Measurements from ENCODE around the gene DMRT2. TPM values are rescaled to one million over a fixed set of nuclear protein-coding genes. Genes with fewer than 3 reads are reported as not detected.

The DMRT2 gene
- total RNA-seq, 1 experiment from 2014 or later, result not detected

DNA sequence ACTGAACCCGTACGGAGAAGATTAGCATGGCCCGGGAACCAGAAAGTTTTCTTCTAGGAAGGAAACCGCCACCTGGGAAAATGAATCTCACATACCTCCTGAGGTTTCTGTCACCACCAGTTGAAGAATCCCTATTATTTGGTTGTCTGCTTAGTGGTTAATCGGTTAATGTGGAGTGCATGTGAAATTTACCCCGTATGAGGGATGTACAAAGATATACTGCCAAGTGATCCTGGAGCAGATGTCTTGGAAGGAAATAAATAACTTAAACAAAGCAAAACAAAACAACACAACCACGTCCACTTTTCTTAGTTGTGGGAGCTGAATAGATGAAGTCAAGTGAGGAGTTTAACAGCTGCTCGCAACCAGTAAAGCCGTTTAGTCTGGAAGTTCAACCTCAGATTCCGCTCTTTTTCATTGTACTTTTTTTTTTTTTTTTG is 3.8 kb downstream of the DMRT2 start:
- no peak overlapping the region for H2BK120ac ChIP-seq (ENCODE audit: low read depth, low read length, poor library complexity, severe bottlenecking)
- H3K9me3 ChIP-seq (ENCODE audit: control insufficient read depth, low read depth, low read length), result no peaks in the 10 kb centered on the region
- no peak overlapping the region for H3K4me3 Mint-ChIP-seq
- H2AFZ ChIP-seq (ENCODE audit: low read length), result no peak overlapping the region
- H3K27ac ChIP-seq (ENCODE audit: insufficient read length, low read depth, low read length), result no peak overlapping the region
- no peak overlapping the region for H2AK5ac ChIP-seq (ENCODE audit: insufficient read length, low read length)
- H2BK5ac ChIP-seq (ENCODE audit: insufficient read length, low read length), result no peak overlapping the region
- H3K79me1 ChIP-seq (ENCODE audit: insufficient read depth, low read depth, low read length, poor library complexity, severe bottlenecking), result no peaks in the 10 kb centered on the region
- H3K4me1 Mint-ChIP-seq, result peaks cover 8 to 25% of the 10 kb centered on the region in 2 experiments
- TF ChIP-seq, protein P1, sequence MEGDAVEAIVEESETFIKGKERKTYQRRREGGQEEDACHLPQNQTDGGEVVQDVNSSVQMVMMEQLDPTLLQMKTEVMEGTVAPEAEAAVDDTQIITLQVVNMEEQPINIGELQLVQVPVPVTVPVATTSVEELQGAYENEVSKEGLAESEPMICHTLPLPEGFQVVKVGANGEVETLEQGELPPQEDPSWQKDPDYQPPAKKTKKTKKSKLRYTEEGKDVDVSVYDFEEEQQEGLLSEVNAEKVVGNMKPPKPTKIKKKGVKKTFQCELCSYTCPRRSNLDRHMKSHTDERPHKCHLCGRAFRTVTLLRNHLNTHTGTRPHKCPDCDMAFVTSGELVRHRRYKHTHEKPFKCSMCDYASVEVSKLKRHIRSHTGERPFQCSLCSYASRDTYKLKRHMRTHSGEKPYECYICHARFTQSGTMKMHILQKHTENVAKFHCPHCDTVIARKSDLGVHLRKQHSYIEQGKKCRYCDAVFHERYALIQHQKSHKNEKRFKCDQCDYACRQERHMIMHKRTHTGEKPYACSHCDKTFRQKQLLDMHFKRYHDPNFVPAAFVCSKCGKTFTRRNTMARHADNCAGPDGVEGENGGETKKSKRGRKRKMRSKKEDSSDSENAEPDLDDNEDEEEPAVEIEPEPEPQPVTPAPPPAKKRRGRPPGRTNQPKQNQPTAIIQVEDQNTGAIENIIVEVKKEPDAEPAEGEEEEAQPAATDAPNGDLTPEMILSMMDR (conservative IDR thresholded peaks at IDR 0.05), result no peak
- no peak for DNase-seq
- no CpG with 5 or more reads among the region's 10 CpGs for WGBS (ENCODE audit: extremely low coverage, insufficient read length, low lambda C conversion rate)
- no peak overlapping the region for H3K14ac ChIP-seq (ENCODE audit: insufficient read depth, low read length)
- H3K23ac ChIP-seq (ENCODE audit: insufficient read length, low read depth, low read length), result no peak overlapping the region
- H3K23me2 ChIP-seq (ENCODE audit: insufficient read length, low read depth, low read length, poor library complexity, severe bottlenecking), result no peaks in the 10 kb centered on the region
- H3K27me3 Mint-ChIP-seq (ENCODE audit: low read depth), result peaks cover 85% of the 10 kb centered on the region
- no peaks in the 10 kb centered on the region for H4K20me1 ChIP-seq (ENCODE audit: control insufficient read depth, insufficient read depth, insufficient read length)
- no peak overlapping the region for H3K18ac ChIP-seq (ENCODE audit: insufficient read length, low read depth, low read length)
- peaks cover 2 to 12% of the 10 kb centered on the region in 2 experiments; a peak in 4 of 5 replicates for H3K9me3 Mint-ChIP-seq
- H3K36me3 Mint-ChIP-seq (ENCODE audit: insufficient read depth in 1 of 3, low read depth in 3 of 3), result no peaks in the 10 kb centered on the region
- no peak overlapping the region for H3K56ac ChIP-seq (ENCODE audit: insufficient read length, low read depth, low read length)
- no peak overlapping the region for H3K4me2 ChIP-seq (ENCODE audit: insufficient read depth, insufficient read length, low read length)
- H3K27me3 ChIP-seq (ENCODE audit: insufficient read depth, low read length), result peaks cover 42% of the 10 kb centered on the region
- no peak overlapping the region for H2BK15ac ChIP-seq (ENCODE audit: low read depth, low read length)
- H3K4me1 ChIP-seq (ENCODE audit: insufficient read depth, low read length), result no peaks in the 10 kb centered on the region
- no peak overlapping the region for H3K4ac ChIP-seq (ENCODE audit: low read depth, low read length)
- H3K27ac Mint-ChIP-seq, result no peak overlapping the region
- H3K9ac ChIP-seq (ENCODE audit: extremely low read depth, insufficient read length, low read length), result no peak overlapping the region
- no peak overlapping the region for H2BK12ac ChIP-seq (ENCODE audit: insufficient read length, low read depth, low read length)
- H2BK20ac ChIP-seq (ENCODE audit: low read depth, low read length, poor library complexity, severe bottlenecking), result no peak overlapping the region
- no peak overlapping the region for H4K91ac ChIP-seq (ENCODE audit: insufficient read length, low read depth, low read length)
- H3K79me2 ChIP-seq (ENCODE audit: insufficient read depth, low read length), result no peaks in the 10 kb centered on the region
- H4K5ac ChIP-seq (ENCODE audit: insufficient read length, low read depth, low read length), result no peak overlapping the region
- no peak overlapping the region for H4K8ac ChIP-seq (replicated peaks; ENCODE audit: insufficient read length, low read depth, low read length)
- no peak overlapping the region for H3T11ph ChIP-seq (ENCODE audit: low read length)
